HG03095 (cell line): ENCODE measurements around the gene ISY1.
A peak's percentile ranks its signal among the peaks of the same experiment; 100 is the strongest.
"Not testable (repeated sequence)": the region's sequence is repeated elsewhere in the genome, so short reads cannot be mapped to it uniquely, and the experiment has no call there.

Source experiments
- ATAC-seq: cut with Tn5 transposase; IDR thresholded peaks from one replicate; pipeline ENCODE4 v1.9.1; 2021; ENCODE audit warnings: moderate library complexity; ENCODE audit not compliant: unreplicated experiment

Gene ISY1

GRCh38 chr3:129121016-129121791, 39.7 kb downstream of the ISY1 start:
- ATAC-seq = peak; percentile 22

GRCh38 chr3:129120254-129121004, 40.4 kb downstream of the ISY1 start:
- ATAC-seq = peak; percentile 57

- ATAC-seq = no peak
Measured at GRCh38 chr3:129119365-129120100, 41.3 kb downstream of the ISY1 start.

GRCh38 chr3:129118745-129119144, 42.1 kb downstream of the ISY1 start:
- ATAC-seq = no peak

- no peak for ATAC-seq
Measured at GRCh38 chr3:129117134-129117533, 43.7 kb downstream of the ISY1 start.

- ATAC-seq = no peak
Measured at GRCh38 chr3:129116482-129116946, 44.3 kb downstream of the ISY1 start.

- no peak for ATAC-seq
Measured at GRCh38 chr3:129114455-129114854, 46.4 kb downstream of the ISY1 start.

GRCh38 chr3:129112308-129113052, 48.4 kb downstream of the ISY1 start:
- no peak for ATAC-seq

- not testable (repeated sequence) for ATAC-seq
Measured at GRCh38 chr3:129111076-129111780, 49.6 kb downstream of the ISY1 start.

- ATAC-seq = no peak
Measured at GRCh38 chr3:129107793-129108192, 53.1 kb downstream of the ISY1 start.

- ATAC-seq = no peak
Measured at GRCh38 chr3:129106866-129107565, 53.8 kb downstream of the ISY1 start.

- no peak for ATAC-seq
Measured at GRCh38 chr3:129106320-129106719, 54.5 kb downstream of the ISY1 start.

GRCh38 chr3:129105862-129106261, 55.0 kb downstream of the ISY1 start:
- ATAC-seq = no peak

GRCh38 chr3:129104498-129105079, 56.3 kb downstream of the ISY1 start:
- no peak for ATAC-seq

GRCh38 chr3:129104051-129104450, 56.8 kb downstream of the ISY1 start:
- ATAC-seq = no peak

- ATAC-seq = no peak
Measured at GRCh38 chr3:129103296-129103695, 57.6 kb downstream of the ISY1 start.

- no peak for ATAC-seq
Measured at GRCh38 chr3:129101370-129102138, 59.3 kb downstream of the ISY1 start.

- ATAC-seq = no peak
Measured at GRCh38 chr3:129100274-129100673, 60.6 kb downstream of the ISY1 start.
